ENCODE data around the gene UBQLN4.

The UBQLN4 gene

DNA sequence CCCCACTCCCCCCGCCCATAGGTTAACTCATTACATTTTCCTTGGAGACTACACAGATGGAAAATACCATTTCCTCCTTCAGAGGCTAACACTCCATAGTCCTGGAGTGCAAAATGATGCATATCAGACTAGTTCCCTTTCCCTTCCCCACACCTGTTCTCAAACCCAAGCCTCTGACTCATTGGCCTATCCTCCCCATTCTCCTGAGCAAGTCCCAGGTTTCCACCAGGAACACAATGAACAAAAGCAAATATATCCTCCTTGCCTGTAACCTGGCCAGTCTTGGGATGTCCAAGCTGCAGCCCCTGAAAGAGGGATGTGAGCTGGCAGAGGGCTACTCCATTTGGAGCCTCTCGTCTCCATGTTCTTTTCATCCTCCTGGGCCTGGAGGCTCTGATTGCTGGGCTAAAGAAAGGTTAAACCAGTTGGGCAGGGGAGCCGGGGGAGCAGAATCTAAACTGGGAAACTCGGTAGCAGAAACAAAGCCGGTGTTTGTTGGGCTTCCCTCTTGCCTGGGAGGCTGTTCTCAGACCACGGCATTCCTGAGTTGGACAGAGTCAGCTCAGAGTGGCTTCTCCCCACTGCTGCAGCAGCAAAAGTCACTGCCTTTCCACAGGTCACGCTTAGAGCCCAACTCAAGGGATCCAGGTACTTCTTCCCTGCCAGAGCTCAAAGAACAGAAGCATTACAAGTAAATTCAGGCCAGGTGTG lies 46.8 kb downstream of the UBQLN4 start:
- DNase-seq: no peak

DNA sequence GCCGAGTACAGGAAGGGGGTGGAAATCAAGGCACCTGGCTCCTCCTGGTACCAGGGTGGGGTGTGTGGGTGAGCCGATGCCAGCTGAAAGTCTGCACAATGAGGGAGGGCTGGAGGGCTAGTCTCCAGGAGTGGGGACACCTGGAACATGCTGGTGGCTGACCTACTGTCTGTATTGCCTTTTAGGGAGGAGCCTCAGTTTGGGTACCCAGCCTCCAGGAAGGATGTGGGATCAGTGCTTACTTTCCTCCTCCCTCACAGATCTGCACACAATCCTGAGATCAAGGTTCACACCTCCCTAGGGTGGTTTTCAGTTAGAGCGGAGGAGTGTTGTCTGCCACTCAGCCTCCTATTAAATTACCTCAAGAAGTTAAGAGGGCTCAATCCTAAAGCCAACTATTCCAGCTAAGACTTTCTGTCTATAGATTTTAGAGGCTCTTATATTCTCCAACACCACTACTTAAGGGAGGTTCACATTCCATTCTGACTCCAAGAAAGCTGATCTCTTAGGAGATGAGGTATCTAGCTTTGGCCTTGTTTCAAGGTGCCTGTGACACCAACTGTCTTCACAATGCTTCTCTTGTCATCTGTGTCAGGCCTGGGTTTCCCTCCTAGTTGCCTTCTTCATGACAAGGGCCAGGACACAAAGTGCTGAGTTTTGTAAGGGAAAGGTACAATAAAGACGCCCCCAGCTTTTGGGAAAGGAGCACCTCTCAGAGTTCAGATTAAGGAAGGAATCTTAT lies 48.6 kb downstream of the UBQLN4 start:
- no peak for DNase-seq

DNA sequence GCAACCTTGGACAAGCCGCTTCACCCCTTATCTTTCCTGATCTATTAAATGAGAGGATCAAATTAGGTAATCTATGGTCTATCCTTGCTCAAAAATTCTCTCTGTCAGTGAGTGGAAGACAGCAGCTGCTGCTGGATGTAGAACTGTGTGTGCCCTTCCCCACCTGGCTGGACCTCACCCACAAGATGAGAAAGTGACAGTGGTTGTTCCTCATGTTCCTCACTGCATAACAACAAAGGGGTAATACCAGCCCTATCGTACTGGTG lies 49.7 kb downstream of the UBQLN4 start:
- no peak for DNase-seq

DNA sequence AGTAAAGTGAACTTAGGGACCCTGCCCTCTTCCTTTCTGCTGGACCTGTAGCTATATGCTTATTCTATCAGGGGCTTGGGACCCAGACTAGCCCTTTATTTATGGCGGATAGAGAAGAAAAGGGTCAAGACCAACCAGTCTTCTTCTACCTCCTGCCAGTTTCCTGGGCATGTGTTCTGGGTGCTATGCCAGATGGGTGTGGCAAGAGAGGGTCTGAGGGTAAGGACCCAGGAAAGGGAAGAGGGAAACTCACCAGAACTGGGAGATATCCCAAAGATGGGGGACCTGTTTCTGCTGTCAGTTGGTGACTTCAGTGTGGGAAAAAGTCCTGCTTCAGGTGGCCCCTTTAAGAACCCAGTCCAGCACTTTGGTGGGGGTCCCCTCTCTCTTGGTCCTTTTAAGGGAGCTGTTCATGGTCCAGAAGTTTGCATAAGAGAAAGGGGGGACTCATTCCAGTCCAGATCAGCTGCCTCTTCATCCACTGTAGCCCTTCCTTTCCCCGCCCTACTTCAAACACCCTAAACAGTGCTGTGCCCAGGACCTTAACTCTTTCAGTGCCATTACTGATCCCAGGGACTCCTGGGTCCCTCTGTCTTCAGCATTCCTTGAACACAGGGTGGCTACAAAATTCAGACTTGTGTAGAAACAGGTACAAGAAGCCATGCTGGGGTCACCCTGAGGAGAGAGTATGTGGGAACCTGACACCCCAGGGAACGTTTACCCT lies 51.2 kb downstream of the UBQLN4 start:
- no peak for DNase-seq

DNA sequence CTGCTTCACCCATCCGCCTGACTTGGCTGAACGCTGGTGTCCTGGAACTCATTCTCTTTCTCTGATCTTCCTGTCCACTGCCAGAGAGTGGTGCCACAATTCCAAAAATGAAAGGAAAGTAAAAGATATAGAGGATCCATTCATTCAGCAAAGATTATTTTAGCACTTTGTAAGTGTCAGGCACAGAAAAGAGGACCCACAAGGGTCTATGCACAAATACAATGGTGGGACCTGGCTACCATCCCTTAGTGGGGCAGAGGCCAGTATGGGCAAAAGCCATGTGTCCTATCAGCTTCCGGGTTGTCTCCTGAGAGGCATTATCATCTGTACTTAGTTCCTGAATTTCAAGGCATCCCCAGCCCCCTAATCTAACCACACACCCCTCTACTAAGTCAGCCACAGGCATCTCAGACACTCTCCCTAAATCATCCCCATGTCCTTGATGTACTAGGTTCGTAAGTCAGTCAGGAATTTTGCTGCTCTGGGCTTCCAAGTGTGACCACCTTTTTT lies 51.9 kb downstream of the UBQLN4 start:
- DNase-seq: no peak

DNA sequence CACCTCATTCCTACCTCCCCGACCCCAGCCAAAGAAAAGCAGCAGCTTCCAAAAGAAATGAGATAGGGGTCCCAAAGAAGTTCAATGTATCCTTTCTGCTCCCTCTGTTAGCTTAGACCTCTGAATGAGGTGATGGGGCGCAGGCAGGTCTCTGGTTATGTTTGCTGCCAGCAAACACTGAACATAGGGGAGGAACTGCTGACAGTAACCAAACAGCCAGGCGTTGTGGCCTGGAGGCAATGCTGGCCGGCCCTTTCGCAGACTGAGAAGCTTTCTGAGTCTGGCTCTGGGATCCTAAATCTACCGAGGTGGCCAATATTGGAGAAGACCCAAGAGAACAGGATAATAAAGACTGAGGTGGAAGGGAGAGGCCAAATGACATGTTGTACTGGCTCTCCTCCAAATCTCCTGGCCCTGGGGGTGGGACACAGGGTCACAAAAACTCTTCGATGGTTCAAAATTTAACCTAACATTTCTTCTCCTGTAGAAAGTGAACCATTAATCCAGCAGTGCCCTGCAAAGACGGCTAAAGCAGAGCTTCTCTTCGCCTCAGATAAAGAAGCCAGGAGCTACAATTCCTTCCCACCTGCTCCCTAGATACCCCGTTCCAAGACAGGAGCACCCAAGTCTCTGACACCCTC lies 52.5 kb downstream of the UBQLN4 start:
- DNase-seq: no peak

DNA sequence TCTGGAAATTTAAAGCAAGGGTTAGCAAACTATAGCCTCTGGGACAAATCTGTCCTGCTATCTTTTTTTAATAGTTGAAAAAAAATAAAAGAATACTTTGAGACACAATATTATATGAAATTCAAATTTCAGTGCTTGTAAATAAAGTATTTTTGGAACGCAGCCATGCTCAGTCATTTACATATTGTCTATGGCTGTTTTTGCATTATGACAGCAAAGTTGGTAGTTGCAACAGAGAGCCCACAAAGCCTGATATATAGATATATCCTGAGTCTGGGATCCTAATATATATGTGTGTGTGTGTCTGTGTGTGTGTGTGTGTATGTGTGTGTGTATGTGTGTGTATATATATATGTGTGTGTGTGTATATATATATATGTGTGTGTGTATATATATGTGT lies 53.6 kb downstream of the UBQLN4 start:
- DNase-seq: no peak

DNA sequence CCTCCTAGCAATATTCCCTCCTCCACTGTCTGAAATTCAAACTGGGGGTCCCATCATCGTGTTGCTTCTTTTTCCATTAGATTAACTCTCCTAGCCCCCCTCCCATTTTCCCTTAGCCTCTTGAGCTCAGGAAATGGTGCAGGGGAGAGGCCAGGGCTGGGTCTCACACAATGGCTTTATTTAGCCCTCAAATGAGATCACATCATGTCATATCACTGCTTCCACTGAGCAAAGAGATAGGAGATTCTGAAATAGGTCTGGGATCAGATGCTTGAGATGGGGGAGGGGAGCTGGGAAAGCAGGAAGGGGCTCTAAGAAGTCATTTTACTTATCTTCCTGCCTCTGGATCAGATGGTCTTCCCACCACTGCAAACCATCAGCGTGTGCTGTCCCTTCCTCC lies 57.4 kb downstream of the UBQLN4 start:
- no peak for DNase-seq

DNA sequence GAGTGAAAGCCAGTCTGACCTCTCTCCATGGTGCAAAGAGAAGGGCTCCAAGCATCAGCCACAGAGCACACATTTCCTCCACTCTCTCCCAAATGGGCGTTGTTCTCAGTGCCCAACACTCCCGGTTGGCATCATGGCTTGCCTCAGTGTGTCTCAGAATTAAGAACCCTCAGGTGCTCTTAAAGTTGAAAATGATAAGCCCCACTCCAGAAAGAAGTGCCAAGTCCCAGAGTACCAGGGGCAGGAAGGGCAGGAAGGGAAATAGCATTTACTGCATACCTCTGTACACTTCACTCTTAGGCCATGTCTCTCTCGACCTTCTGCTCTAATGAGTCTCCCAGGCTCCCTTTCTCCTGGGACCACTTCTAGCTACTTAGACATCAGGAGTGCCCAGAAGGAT lies 60.0 kb downstream of the UBQLN4 start:
- no peak for DNase-seq

DNA sequence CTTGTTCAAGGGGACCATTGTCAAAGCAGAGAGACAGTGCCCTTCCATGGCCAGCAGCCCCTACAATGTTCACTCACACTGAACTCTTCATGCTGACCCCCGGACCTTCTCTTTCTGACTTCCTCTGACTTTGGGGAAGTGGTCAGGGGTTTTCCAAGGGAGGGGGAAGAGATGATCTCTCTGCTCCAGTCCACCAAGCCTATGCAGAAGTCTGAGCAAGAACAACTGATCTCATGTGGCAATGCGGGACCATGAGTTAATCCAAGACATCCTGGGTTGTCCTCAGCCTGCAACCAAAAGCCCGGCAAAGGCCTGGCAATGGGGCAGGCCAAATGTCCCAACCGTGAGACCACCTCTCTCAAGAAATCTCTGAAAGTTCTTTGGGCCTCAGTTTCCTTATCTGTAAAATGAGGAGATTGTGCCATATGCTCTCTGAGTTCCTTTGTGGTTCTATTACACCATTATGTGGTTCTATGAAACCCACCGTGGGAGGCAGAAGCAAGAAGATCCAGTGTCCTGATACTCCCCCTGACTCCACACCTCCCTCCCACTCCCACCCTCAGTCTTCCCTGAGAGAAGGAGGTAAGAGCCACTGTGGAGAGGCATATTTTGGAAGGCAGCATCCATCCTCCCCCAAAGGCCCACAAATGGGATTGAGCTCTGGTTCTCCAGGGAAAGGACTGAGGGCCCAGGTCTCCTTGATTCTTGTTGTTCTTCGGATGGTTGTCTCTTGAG lies 63.4 kb downstream of the UBQLN4 start:
- DNase-seq: no peak

DNA sequence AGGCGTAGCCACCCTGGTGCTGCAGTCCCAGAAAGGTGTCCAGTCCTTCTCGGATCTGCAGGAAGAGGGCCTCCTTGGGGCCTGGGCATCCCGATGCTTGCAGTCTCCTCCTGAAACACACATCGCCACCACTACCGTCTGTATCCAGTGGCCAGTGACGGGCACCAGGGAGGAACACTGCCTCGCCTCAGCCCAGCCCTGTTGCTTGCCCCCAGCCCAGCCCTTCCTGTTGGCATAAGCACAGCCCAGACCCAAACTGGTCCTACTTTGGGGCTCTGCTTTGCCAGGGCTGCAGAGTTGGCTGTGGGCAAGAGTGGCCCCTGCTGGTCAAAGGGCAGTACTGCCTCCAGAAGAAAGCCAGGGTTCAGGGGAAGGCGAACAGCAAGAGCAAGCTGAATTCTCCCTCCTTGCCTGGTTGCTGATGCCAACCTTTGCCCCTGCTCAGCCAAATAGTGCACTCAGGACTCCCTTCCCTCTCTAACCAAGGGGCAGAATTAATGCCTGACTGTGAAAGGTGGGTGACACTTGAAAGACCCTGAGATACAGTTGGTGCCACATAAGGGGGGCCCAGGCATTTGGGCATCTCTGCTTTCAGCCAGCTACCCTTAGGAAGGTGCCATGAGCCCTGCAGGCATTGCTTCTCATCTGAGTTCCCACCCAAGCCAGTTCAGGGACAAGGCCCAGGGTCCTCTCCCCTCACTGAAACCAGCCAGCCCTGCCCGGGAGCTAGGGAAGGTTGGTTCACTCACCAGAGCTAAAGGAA lies 64.2 kb downstream of the UBQLN4 start:
- DNase-seq: no peak
